Fibroblast of skin of scalp (primary cell): ENCODE data around the gene GLIS1.
A peak's percentile ranks its signal among the peaks of the same experiment; 100 is the strongest.

ENCODE experiments used
- DNase-seq: peaks from one replicate; pipeline ENCODE4 v3.0.0-alpha.2; 2013

The GLIS1 gene

DNA sequence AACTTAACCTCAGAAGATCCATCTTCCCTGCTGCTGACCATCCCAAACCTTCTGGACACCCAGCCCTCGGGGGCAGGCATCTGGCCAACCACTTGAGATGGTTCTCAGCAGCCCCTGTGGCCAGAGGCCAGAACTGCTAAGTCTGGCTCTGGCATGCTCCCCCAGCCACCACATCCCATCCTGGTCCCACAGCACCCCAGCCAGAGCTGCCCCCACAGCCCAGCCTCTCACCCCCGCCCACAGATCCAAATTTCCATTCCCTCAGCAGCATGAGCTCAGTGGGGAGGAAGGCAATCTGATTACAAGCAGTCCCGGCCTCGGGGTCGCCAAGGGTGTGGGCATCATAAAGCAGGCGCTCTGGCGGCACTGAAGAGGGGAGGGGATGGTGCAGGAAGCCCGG is 45.6 kb downstream of the GLIS1 start:
- DNase-seq, result peak; percentile 12

DNA sequence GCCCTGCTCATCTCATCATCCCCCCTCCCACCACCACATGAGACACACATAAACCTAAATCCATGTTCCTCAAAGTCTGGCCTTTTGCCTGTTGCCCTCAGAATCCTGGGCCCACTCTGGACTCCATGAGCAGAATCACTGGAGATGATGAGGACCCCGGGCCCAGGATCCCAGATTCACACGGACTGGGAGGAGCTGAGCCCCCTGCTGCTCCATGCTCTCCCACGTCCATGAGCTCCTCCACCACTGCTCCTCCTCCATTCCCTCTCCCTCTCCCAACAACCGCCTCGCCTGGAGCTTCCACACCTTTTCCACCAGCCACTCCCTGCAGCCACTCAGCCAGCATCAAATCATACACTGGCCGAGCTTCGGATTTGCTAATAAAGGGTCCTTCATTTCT is 47.6 kb downstream of the GLIS1 start:
- no peak for DNase-seq

DNA sequence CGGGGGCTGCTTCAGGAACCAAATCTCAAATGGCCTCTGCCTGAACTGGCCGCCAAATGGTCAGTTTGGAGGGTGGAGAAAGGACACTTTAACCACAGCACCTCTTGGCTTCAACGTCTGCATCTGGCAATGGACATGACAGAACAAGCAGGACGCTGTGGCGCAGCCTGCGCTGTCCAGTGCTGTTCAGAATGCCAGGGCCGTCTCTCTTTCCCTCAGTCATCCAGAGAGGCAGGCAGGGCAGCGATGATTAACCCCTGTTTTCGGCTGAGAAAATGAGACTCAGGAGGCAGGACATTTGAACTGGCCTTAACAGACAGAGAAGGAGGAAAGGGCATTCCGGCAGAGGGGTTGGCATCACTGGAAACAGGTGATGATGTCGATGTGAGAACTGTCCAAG is 48.6 kb downstream of the GLIS1 start:
- DNase-seq, result no peak

DNA sequence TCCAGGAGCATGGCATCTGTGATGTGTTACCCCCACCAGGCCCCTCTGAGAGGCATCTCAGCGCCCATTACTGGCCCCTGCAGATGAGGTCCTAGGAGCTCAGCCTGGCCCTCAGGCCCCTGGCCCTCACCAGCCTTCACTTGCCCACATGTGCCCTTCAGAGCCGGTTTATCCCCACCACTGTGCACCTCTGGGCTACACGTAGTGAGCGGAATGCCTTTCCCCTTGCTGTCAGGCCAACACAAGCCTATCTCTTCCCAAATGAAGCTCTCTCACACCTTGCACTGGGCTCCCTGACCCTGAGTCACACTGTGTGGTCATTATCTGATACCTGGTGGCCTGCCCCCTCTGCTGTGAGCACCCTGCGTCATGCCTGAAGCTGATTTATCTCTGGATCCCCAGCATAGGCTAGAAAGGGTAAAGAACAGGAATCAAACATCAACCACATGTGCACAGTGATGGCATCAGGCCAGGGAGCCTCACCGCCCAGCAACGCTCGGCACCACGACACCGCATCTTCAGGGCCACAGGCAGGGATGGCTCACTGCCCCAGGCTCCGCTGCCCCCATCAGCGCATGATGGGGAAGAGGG is 49.1 kb downstream of the GLIS1 start:
- peak; percentile 38 for DNase-seq

DNA sequence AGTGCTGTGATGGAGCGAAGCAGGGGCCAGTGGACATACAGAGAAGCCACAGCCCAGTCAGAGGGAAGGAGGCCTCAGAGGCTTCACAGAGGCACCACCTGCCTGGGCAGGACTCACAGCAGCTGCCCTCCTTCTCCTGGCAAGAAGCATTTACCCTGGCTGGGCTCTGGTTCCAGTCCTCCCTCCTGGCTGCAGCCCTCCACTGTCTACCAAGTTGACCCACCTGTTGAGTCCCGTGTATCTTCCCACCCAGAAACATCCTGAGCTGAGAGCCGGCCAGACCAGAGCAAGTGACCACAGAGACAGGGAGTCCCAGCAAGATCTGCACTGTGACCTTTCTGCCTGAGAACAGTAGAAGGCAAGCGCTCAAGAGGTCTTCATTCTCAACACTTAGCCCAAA is 49.7 kb downstream of the GLIS1 start:
- no peak for DNase-seq

DNA sequence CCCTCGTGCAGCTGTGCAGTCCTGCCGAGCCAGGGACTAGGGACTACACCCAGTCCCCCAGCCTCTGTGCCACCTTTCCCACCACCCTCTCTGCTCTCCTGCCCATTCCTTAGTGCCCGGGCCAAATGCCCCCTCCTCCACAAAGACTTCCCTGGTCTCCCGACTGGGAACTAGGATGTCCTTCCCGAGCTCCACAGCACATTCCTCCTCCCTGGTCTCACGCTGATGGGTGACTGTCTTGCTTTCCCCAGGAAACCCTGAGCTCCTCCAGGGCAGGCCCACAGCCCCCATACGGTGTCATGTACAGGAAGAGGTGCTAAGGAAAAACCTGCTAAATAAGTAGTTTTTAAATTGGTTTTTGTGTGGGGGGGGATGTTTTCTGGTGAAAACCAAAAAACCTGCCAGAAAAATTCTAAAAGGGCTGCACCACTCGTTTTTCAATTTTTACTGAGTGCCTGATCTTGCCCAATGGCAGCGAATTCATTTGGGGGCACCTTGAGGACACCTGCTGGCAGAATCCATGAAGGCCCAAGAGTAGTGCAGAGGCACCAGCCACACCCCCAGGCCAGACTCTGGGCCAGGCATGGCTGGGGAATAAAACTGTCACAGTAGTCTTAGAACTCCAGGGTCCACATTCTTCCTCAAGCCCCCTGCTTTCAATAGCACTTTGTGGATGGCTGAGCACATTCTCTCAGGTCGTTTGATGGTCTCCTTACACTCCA is 50.4 kb downstream of the GLIS1 start:
- peak; percentile 11 for DNase-seq

DNA sequence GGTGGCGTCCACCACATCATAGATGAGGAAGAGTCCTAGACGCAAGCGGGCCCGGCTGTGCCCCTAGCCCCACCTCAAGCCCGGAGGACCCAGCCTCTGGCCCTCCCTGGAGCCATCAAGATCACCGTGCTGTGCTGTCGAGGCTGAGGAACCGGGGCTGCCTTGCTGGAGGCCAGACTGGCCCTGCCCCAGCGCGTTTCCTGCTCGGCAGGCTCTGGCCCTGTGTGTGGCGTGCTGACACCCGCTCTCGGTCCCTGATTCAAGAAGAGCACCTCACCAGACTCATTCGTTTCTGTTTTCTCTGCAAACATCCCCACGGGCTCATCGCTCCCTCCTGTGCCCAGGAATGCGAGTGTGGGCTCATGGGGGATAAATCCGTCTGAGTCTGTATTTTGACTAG is 51.1 kb downstream of the GLIS1 start:
- DNase-seq, result peak; percentile 53

DNA sequence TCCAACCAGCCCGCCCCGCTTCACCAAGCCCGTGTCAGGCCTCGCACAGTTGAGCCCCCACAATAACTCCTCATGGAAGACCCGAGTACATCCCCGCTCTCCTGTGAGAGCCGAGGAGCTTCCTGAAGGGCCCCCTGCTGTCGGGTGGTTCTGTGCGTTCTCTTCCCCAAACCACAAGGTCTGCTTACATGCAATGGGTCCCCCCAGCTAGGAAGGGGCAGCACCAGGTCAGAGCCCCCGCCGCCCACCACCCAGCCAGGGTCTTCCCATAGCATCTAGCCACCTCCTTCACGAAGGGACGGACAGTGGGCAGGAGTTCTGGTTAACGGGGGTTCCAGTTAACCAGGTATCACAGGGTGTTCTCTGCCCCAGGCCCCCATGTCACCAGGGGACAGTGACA is 51.5 kb downstream of the GLIS1 start:
- DNase-seq, result no peak

DNA sequence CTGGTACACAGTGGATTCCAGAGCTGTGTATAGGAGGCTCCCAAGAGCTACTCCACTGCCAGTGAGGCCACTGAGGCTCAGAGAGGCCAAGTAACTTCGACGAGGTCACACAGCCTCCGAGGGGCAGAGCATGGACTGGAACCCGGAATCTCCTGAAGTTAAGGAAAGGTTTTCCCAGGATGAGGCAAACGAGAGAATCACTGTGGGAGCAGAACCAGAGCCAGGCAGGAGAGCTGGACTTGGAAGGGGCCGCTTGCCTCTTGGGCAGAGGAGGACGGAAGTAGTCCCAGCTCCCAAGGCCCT is 52.0 kb downstream of the GLIS1 start:
- DNase-seq, result no peak

DNA sequence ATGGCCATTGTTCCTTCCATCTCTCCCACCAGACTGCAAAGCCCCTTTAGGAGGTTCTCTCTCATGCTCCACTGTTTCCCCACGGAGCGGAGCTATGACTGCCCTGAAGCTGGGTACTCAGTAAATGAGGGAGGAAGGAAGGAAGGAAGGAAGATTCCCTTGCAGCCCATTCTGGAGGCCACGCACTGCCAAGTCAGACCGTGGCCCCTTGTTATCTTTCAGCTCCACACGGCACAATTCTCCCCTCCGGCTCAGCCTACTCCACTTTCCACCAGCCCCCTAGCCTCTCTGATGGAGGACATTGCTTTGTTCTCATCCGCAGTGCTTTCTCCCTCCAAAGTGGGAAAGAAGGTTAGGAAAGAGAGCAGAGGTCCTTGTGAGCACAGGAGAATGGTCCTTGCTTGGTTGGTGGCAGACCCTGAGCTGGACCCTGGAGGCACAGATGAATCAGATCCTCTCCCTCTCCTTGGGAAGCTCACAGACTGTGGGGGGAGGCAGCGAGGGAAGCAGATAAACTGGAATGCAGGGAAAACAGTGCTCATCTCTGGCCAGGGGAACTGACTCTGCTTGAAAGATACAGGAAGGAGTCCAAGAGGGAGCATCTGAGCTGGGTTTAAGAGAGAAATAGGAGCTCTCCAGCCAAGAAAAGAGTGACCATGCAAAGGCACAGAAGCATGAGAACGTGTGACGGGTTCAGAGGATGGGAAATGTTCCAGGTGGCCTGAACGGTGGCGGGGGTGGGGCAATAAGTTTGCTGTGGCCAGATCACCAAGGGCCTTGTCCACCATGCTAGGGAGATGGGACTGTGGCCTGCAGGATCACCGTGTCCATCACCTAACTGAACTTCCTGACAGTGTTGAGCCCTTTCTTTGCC is 52.6 kb downstream of the GLIS1 start:
- peak; percentile 75 for DNase-seq

DNA sequence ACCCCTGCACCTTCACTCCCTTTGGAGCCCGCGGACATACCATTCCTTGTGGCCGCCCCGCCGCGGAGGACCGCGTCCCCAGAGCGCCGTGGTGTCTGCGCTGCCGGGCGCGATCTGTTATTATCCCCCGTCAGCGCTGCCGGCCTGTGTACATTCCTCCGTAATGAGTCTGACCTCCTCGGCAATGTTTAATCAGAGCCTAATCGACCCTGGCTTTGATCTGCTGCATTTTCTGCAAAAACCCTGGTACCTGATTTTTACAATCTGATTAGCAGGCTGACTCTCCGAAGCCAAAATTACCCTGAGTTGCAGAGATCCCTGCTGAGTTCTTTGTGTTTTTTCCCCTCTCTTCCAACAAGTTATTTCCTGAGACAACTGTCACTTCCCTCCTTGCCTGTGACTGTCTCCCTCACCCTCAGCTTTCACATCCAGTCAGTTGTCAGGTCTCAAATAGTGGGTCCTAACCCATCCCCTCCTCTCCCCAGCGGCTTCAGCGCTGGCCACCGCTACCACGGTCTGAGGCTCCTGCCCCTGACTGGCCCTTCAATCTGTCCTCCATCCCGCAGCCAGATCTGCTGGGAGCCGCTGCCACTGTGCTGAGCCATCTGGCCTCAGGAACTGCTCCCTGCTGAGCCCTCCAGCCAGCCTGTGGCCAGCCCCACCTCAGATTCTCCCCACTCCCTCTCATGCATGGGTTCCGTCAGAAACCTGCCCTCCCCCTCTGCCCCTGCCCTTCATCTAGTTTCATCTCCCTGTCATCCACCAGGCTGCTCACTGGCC is 53.5 kb downstream of the GLIS1 start:
- DNase-seq, result peak; percentile 61

DNA sequence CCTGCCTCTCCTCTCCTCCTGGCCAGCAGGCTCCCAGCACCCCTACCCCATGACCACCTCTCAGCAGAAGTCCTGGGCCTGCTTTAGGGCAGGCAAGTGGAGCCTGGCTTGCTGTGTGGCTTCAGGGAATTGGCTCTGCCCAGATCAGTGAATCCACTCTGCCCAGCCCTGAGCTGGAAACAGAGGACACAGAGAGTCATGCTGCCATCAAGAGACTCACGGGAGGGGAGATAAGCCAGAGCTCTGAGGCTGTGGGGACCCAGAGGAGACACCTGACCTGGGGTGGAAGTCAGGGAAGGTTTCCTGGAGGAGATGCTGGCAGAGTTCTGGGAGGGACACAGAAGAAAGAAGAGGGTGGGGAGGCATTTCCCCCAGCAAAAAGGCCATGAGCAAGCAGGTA is 54.2 kb downstream of the GLIS1 start:
- DNase-seq, result no peak

DNA sequence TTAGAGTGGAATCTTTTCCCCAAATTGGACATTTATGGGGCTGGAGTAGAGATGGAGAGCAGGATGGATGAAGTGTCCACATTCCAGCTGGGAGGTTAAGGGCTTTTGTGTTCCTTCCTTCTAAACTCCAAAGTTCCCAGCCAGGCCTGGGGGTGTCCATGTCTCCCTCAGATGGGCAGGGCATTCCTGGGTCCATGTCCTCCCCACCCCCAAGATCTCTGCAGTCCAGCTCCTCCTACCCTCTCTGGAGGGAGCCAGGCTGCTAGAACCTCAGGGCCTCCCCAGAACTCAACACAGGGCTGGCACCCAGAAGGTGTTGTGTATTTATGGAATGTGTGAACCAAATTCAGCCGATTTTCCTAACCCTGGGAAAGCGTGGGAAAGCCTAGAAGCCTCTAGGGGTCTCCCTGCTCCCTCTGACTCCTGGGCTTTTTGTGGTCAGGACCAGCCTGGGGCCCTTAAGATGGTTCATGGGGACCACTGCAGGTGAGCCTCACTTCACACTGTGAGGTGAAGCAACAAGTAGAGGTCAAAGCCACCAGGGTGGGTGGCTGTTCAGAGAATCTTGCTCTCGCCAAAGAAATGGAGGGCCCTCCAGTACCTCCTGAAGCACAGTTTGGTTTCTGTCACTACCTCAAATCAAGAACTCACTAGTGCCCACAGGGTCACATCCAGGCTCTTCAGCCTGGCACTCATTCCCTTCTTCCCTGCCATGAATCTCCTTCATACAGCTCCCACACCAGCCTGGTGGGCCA is 54.8 kb downstream of the GLIS1 start:
- DNase-seq, result peak; percentile 25

DNA sequence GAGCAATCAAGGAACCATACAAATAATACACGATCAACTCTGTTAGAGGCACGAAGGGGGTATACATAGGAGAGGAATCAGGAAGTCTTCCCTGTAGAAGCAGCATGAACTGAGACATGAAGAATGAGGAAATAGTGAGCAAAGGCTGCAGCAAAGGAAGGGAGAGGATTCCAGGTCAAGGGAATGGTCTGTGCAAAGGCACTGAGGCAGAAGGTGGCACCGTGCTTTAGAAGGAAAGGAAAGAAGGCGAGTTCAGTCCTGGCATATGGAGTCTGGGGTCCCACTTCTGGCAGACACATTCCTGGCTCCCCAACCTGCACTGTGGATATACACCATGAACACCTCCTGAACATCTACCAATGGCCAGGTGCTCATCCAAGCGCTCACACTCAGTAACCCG is 56.1 kb downstream of the GLIS1 start:
- no peak for DNase-seq

DNA sequence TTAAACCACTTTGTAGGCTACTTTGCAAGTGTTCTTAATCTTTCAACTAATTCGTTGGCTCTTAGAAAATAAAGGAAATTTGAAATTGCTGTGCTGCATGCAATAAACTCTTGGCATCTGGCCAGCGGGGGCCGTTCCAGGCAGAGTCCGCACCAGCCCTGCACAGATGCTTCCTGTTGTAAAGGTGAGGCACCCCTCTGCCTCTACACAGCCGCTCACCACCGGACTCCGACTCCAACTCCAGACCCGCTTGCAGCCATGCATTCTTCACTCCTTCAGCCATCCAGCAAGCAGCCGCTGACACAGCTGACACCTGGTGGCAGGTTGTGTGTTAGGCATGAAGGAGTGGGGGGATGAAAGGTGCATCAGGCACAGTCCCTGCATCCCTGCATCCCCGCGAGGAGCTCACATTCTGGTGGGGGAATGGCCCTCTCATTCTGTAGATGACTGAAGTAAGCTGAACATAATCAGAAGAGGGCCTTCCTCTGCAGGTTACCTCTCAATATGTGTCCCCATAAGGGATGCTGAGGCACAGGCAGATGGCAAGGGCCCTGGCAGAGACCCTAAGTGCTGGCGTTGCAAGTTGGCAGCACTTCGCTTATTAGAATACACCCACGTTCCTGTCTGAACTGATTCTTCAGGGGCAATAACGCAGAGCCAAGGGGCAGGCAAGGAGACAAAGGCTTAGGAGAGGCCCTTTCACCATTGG is 56.8 kb downstream of the GLIS1 start:
- DNase-seq, result peak; percentile 31

DNA sequence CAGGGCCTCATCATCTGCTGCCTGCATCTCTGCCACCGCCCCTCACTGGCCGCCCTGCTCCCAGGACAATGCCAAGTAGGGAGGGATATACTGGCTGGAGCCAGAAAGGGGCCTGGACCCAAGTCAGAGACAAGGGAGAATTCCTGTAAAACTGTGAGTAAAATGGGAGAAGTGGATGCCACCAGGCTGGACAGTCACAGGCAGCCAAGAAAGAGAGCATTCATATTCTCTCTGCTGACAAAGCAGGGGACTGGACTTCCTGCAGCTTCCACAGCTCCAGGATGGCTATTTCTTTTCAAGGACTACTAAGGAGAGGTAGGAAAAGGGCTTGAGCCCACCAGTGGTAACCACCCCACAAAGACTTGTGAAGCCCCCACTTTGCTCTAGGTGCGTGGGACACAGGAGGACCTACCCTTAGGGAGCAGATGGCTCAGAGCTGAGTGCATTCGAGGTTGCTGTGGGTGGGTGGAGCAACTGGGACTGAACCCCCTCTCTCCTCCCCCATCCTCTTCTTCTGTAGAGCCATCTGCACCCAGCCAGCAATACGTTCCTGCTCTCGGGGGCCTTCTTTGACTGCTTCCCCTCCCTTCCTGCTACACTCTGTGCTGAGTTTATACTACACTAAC is 57.5 kb downstream of the GLIS1 start:
- DNase-seq, result no peak

DNA sequence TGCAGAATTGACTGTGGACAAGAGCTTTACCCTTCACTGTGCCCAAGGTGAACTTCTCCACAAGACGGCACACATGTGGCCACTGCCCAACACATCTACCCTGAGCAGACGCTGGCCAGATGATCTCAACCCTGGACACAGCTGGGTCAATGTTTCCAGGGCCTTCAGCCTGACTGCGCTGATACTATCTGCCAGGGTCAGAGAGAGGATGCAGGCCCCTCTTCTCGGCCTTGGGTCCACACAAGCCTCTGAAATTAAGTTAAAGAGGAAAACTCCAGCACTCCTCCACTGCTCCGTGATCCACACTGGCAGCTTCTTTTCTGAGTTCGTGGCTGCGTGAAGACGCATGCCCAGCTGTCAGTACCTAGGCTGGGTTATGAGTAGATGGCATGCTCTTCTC is 58.1 kb downstream of the GLIS1 start:
- DNase-seq, result no peak

DNA sequence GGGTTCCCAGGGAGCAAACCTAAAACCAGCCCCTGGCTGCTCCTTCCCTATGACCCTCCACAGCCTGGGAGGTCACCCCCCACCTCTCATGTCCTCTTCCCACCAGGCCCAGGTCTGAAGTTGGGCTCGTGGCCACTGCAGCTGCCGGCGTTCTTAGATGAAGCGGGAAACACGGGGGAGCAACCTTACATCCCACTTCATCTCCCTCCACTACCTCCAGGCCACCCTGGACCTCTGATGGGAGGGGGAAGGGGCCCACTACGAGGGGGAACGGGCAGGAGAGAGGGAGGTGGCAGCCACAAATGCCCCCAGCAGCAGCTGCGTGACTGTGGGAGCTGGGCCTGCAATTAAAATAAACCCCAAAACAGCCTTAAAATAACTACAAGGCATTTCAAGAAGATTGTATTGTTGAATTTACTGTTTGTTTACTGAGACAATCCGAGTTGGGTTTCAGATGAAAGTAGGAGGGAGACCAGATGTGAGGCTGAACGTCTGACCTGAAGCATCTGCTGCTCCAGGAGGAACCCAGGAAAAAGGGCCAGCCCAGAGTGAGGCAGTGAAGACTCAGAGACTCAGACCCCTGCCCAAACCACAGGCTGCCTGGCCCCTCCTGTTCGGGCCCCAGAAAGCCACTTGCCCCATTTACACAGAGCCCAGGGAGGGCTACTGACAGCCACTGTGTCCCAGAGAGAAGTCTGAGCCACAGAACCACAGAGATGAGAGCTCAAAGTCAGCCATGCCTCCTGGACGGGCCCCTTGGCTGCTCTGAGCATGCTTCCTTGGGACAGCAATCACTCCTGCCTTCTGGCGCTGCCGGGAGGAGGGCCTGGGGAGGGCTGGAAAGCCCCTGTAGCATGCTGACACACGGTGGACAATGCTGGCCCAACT is 59.8 kb downstream of the GLIS1 start:
- no peak for DNase-seq

DNA sequence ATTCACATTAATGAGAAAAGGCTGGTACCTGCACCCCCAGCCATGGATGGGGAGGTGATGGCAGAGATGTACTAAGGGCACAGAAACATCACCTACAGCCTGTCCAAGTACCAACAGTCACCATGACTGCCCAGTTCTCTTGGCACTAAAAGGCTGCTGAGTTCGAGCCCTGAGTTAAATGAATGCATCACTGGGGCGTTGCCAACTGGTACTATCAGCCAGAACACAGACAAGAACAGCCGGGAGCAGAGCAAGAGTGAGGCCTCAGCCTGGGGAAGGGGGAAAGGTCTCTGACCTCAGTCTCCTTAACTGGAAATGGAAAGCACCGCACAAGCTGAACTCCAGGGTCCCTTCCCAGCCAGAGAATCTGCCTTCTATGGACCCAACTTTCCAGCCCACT is 60.5 kb downstream of the GLIS1 start:
- DNase-seq, result no peak

DNA sequence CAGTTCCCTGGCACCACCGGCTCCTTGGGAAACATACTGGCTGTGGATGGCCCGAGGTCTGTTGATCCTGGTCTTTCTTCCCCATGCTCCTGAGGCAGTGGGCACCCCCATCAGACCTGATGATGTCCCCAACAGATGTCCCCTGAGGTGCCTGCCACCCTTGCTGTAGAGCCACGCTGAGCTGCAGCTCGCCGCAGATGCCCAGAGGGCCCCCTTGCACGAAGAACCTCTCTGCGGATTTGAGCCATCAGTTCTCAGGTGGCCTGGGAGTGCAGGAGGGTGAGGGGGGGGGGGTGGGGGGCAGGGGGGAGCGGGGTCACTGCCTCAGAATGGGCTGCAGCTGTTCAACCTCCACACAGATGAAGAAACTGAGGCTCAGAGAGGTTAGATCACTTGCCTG is 60.9 kb downstream of the GLIS1 start:
- no peak for DNase-seq
